GM19455 (cell line): ENCODE results near the gene OR14I1.
"Not testable (repeated sequence)": the region's sequence is repeated elsewhere in the genome, so short reads cannot be mapped to it uniquely, and the experiment has no call there.

Experiments used
- ATAC-seq: cut with Tn5 transposase; IDR thresholded peaks from one replicate; pipeline ENCODE4 v1.9.1; 2021; ENCODE audit not compliant: unreplicated experiment

OR14I1 gene

GRCh38 chr1:248688527-248689298 is 13.9 kb downstream of the OR14I1 start:
- peak; percentile 39 for ATAC-seq

GRCh38 chr1:248686815-248687214 is 15.8 kb downstream of the OR14I1 start:
- ATAC-seq, result peak; percentile 94

- ATAC-seq, result no peak
These were observed 20.9 kb downstream of the OR14I1 start for GRCh38 chr1:248681651-248682050.

GRCh38 chr1:248670003-248670402 is 32.6 kb downstream of the OR14I1 start:
- no peak for ATAC-seq

GRCh38 chr1:248663453-248664328 is 38.9 kb downstream of the OR14I1 start:
- ATAC-seq, result peak; percentile 97

GRCh38 chr1:248656797-248657196 is 45.8 kb downstream of the OR14I1 start:
- ATAC-seq, result not testable (repeated sequence)

- not testable (repeated sequence) for ATAC-seq
These were observed 47.2 kb downstream of the OR14I1 start, which contains the start of gene OR2T27 for GRCh38 chr1:248655354-248655753. Gene OR2T27, minus strand, starts transcription at chr1:248655528. Its CDS starts 4,644 bp downstream, at chr1:248650884.
